K562 (cell line): ENCODE measurements around the gene CCDC85C. TPM values are rescaled to one million over a fixed set of nuclear protein-coding genes. Genes with fewer than 3 reads are reported as not detected.

Experiments used
- ATAC-seq: fragments of 200-7000 bp; cut with Tn5 transposase; 3 replicates; pipeline ENCODE4 v1.9.1; 2020; ENCODE audit warnings: moderate library complexity
- BruUV-seq: library from RNA; stranded (reverse); fragments of 400-500 nt; replicated peaks from 2 replicates; lab custom pipeline; 2021; lab: Mats Ljungman, UMichigan
- CTCF ChIA-PET: fragments of 300-600 bp; formaldehyde crosslinking; extraction: SDS; loops from one replicate; lab custom pipeline; 2021; ENCODE audit warnings: low intra/inter-chr PET ratio; lab: Yijun Ruan, JAX
- POLR2A ChIA-PET: fragments of 300-600, 350-650 bp; sonication (Branson Sonifier 250); formaldehyde crosslinking; extraction: SDS; loops from one replicate; lab custom pipeline; 2021; ENCODE audit warnings: antibody characterized with exemption, inconsistent platforms; lab: Yijun Ruan, JAX
- DNase-seq, 4 experiments: peaks; one replicate each; pipeline versions ENCODE4 v3.0.0 to v3.0.0-alpha.2; 2011 to 2018; ENCODE audit warnings: low spot score in 3 of 4, mixed read lengths in 3 of 4; ENCODE audit errors: extremely low read depth in 1 of 4
- FAIRE-seq: peaks from 2 replicates; lab custom pipeline; 2011; peaks lifted over from hg19 to GRCh38; lab: Jason Lieb, UNC
- H2AFZ ChIP-seq: 2 replicates; pipeline ENCODE4 v1.6.0; 2011; ENCODE audit warnings: low read depth, low read length, control low read depth, inconsistent platforms
- H3K27ac ChIP-seq: fragments of 200-600 bp; 3 replicates; pipeline ENCODE4 v1.8.0; 2011; ENCODE audit warnings: low read depth, mild to moderate bottlenecking, control low read depth, inconsistent platforms, low read length, moderate library complexity, mixed read lengths; ENCODE audit errors: extremely low read depth
- H3K27me3 ChIP-seq, 2 experiments: fragments of 300-600 bp in 1 of 2; 2 replicates in 1 of 2; 3 replicates in 1 of 2; pipeline versions ENCODE4 v1.6.0 to v1.8.0; 2011; ENCODE audit warnings: inconsistent platforms in 2 of 2, low read length in 2 of 2, mild to moderate bottlenecking in 1 of 2, mixed read lengths in 1 of 2, moderate library complexity in 1 of 2; ENCODE audit not compliant: control insufficient read depth in 2 of 2, insufficient read depth in 2 of 2
- H3K36me3 ChIP-seq: fragments of 300-600 bp; 3 replicates; pipeline ENCODE4 v1.8.0; 2011; ENCODE audit warnings: mild to moderate bottlenecking, low read length, inconsistent platforms; ENCODE audit not compliant: control insufficient read depth, insufficient read depth
- H3K4me1 ChIP-seq, 2 experiments: fragments of 200-600 bp in 1 of 2; replicated peaks in 1 of 2; 2 replicates in 1 of 2; 3 replicates in 1 of 2; pipeline versions ENCODE4 v1.5.1 to v1.8.0; 2011; ENCODE audit warnings: inconsistent platforms in 2 of 2, low read length in 2 of 2, mild to moderate bottlenecking in 1 of 2, mixed read lengths in 1 of 2, moderate library complexity in 1 of 2; ENCODE audit not compliant: control insufficient read depth in 2 of 2, insufficient read depth in 2 of 2
- H3K4me2 ChIP-seq: 2 replicates; pipeline ENCODE4 v1.6.1; 2011; ENCODE audit warnings: low read length, control low read depth, inconsistent platforms, mixed read lengths; ENCODE audit not compliant: insufficient read depth
- H3K4me3 ChIP-seq: fragments of 200-600 bp; sonication (generic), shearing (Covaris generic); 2 replicates; pipeline ENCODE4 v1.5.1; 2016; ENCODE audit warnings: control low read depth, inconsistent platforms
- H3K79me2 ChIP-seq: fragments of 200-600 bp; 3 replicates; pipeline ENCODE4 v1.8.0; 2011; ENCODE audit warnings: low read length, inconsistent platforms; ENCODE audit not compliant: control insufficient read depth, insufficient read depth
- H3K9ac ChIP-seq, 2 experiments: 2 replicates each; pipeline versions ENCODE4 v1.6.0 to v1.6.1; 2011; ENCODE audit warnings: low read depth in 2 of 2, low read length in 2 of 2, control low read depth in 1 of 2, inconsistent platforms in 1 of 2, mild to moderate bottlenecking in 1 of 2, mixed read lengths in 1 of 2; ENCODE audit not compliant: insufficient read depth in 1 of 2
- H3K9me1 ChIP-seq: one replicate; pipeline ENCODE4 v1.6.0; 2011; ENCODE audit warnings: inconsistent platforms, mild to moderate bottlenecking, low read length, moderate library complexity; ENCODE audit not compliant: control insufficient read depth, insufficient read depth
- H3K9me3 ChIP-seq: replicated peaks from 2 replicates; pipeline ENCODE4 v1.5.1; 2011; ENCODE audit warnings: low read depth, low read length, inconsistent platforms; ENCODE audit not compliant: control insufficient read depth, insufficient read depth
- H4K20me1 ChIP-seq: replicated peaks from 2 replicates; pipeline ENCODE4 v1.6.1; 2011; ENCODE audit warnings: low read length, inconsistent platforms, mixed read lengths; ENCODE audit not compliant: control insufficient read depth, insufficient read depth
- MED1 ChIP-seq: sonication (generic); formaldehyde crosslinking; IDR thresholded peaks from 2 replicates; pipeline ENCODE4 v1.8.1; 2023; ENCODE audit warnings: missing genetic modification reagents, borderline replicate concordance
- NR2F6 ChIP-seq: fragments of 450-650 bp; formaldehyde crosslinking; IDR thresholded peaks from 2 replicates; pipeline ENCODE4 v1.4.0; 2020; ENCODE audit warnings: mild to moderate bottlenecking
- POLR2A ChIP-seq: fragments of 450-650 bp; conservative IDR thresholded peaks from 2 replicates; pipeline ENCODE4 v1.6.1; 2016
- POLR2AphosphoS2 ChIP-seq: IDR thresholded peaks from 2 replicates; pipeline ENCODE4 v1.6.1; 2012; ENCODE audit warnings: low read length, improper control_type of control experiment
- TFAM ChIP-seq: fragments of 250-450 bp; sonication (Bioruptor Pico); conservative IDR thresholded peaks from 2 replicates; pipeline ENCODE4 v1.5.0; 2021; ENCODE audit warnings: mild to moderate bottlenecking, moderate library complexity
- TSHZ1 ChIP-seq: fragments of 250-450 bp; sonication (Bioruptor Pico); IDR thresholded peaks from 2 replicates; pipeline ENCODE4 v1.4.0; 2020; ENCODE audit warnings: mild to moderate bottlenecking, moderate library complexity
- ZBTB7A ChIP-seq: IDR thresholded peaks from 2 replicates; pipeline ENCODE4 v1.6.1; 2011; ENCODE audit warnings: low read depth, mild to moderate bottlenecking, low read length, moderate library complexity, borderline replicate concordance; ENCODE audit not compliant: control insufficient read depth
- ZNF282 ChIP-seq: sonication (generic); formaldehyde crosslinking; IDR thresholded peaks from 2 replicates; pipeline ENCODE4 v1.8.1; 2023; ENCODE audit warnings: missing genetic modification reagents
- ZNF780A ChIP-seq: fragments of 250-450 bp; sonication (Bioruptor Pico); IDR thresholded peaks from 2 replicates; pipeline ENCODE4 v1.5.0; 2021; ENCODE audit warnings: mild to moderate bottlenecking
- WGBS: fragments of 100-300 bp; shearing (Covaris generic); methylation state at CpG from one replicate; pipeline ENCODE4 v1.1.6; 2016; ENCODE audit warnings: low coverage, mixed read lengths; ENCODE audit not compliant: insufficient coverage; ENCODE audit errors: missing lambda C conversion rate; 5-methylcytosine and 5-hydroxymethylcytosine counted together
- in situ Hi-C: fragments of 300-500 bp; cut with MboI; formaldehyde crosslinking; loops from 4 replicates; pipeline ENCODE4 v1.15.0; 2018; ENCODE audit warnings: inconsistent platforms, mixed read lengths
- intact Hi-C: fragments of 100-400 bp; cut with micrococcal nuclease; formaldehyde crosslinking; loops from 2 replicates; pipeline ENCODE4 v1.14.2; 2022
- polyA plus RNA-seq, 8 experiments: library from polyadenylated mRNA; depleted of rRNA in 4 of 8; stranded (reverse) in 5 of 8; unstranded in 3 of 8; fragments of >200 nt; fragmentation: Nextera tagmentation in 2 of 8; fragmentation: Illumina TruSeq in 1 of 8; extraction: Ambion mirVana in 2 of 8; extraction: Trizol in 1 of 8; gene quantifications; 2 replicates each; pipeline versions ENCODE4 v1.2.1 to v1.2.3, GENCODE V29; 2011 to 2014; ENCODE audit warnings: inconsistent platforms in 1 of 8, missing spikeins in 1 of 8
- total RNA-seq, 7 experiments: library from RNA; depleted of rRNA in 6 of 7; stranded (reverse); fragments of >200 nt in 6 of 7; fragmentation: Illumina TruSeq in 2 of 7; extraction: Trizol in 2 of 7; gene quantifications; 2 replicates each; pipeline versions ENCODE4 v1.2.1 to v1.2.3, GENCODE V29; 2011 to 2021; ENCODE audit warnings: low replicate concordance in 1 of 7
- TF ChIP-seq, protein P1 (sequence below): sonication (generic); formaldehyde crosslinking; IDR thresholded peaks from 2 replicates; pipeline ENCODE4 v1.8.0; 2022; ENCODE audit warnings: mild to moderate bottlenecking, missing genetic modification reagents

Gene CCDC85C
- total and polyA plus RNA-seq, 9 of the 15 experiments (the other 6 are each of a cell fraction or from before 2014, with no cell fraction given), result 0.18 to 22.0 (median 6.3) TPM

DNA sequence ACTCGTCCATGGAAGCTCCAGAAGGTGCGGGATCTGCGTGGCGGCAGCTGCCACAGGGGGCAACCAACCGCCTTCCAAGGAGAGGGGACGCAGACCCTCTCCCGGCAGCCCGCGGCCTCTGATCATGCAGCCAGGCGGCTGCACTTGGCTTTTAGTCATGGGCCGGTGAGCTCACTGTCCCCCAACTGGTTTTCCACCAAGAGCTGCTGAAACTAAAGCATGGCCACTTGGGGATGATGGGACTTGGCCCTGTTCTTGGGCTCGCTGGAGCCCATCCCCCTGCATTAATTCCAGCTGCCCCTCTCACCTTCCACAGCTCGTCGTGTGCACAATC is 39.1 kb downstream of the CCDC85C start:
- ChIA-PET CTCF (no interaction called here), POLR2A (no interaction called here)
- Histone ChIP-seq H3K9me3 (no peaks in the 10 kb centered on the region), H4K20me1 (peaks cover 51% of the 10 kb centered on the region), H3K4me1 (peaks cover 10 to 62% of the 10 kb centered on the region in 2 experiments; a peak in 4 of 5 replicates), H2AFZ (no peak overlapping the region), H3K27me3 (no peaks in the 10 kb centered on the region), H3K27ac (no peak overlapping the region), H3K9ac (no peak overlapping the region), H3K4me3 (no peak overlapping the region), H3K4me2 (no peak overlapping the region), H3K79me2 (0 out of 3 replicates have a peak, but pooled peaks cover 7% of the 10 kb centered on the region), H3K9me1 (peaks cover 2% of the 10 kb centered on the region), H3K36me3 (no peaks in the 10 kb centered on the region)
- FAIRE-seq (no peak), DNase-seq (no peak), ATAC-seq (no peak)
- WGBS, result 79% methylated on average over 13 of the region's 14 CpGs
- BruUV-seq, result no TSS peak
- intact Hi-C loops (no loop called here), in situ Hi-C loops (no loop called here)
- TF ChIP-seq MED1 (CRISPR knock-in tag) (no peak), POLR2A (no peak), NR2F6 (CRISPR knock-in tag) (no peak), TSHZ1 (CRISPR knock-in tag) (no peak), ZBTB7A (no peak), POLR2AphosphoS2 (no peak), ZNF780A (no peak), ZNF282 (CRISPR knock-in tag) (no peak), TFAM (CRISPR knock-in tag) (no peak)
- TF ChIP-seq, protein P1, sequence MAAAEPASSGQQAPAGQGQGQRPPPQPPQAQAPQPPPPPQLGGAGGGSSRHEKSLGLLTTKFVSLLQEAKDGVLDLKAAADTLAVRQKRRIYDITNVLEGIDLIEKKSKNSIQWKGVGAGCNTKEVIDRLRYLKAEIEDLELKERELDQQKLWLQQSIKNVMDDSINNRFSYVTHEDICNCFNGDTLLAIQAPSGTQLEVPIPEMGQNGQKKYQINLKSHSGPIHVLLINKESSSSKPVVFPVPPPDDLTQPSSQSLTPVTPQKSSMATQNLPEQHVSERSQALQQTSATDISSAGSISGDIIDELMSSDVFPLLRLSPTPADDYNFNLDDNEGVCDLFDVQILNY (CRISPR knock-in tag), result no peak
